H9 (cell line): ENCODE measurements around the gene RYR3. TPM values are rescaled to one million over a fixed set of nuclear protein-coding genes. Genes with fewer than 3 reads are reported as not detected.

Experiments
- DNase-seq: peaks from one replicate; pipeline ENCODE4 v3.0.0-alpha.2; 2017
- H2AFZ ChIP-seq: one replicate; pipeline ENCODE4 v1.6.1; 2013; ENCODE audit warnings: mild to moderate bottlenecking, low read length, control low read depth, moderate library complexity
- H2AK5ac ChIP-seq: 2 replicates; pipeline ENCODE4 v1.6.1; 2013; ENCODE audit warnings: low read length, control low read depth, mixed read lengths; ENCODE audit not compliant: insufficient read length
- H2BK120ac ChIP-seq: one replicate; pipeline ENCODE4 v1.6.1; 2013; ENCODE audit warnings: low read depth, mild to moderate bottlenecking, low read length, control low read depth, inconsistent platforms; ENCODE audit not compliant: poor library complexity, severe bottlenecking
- H2BK12ac ChIP-seq: 2 replicates; pipeline ENCODE4 v1.6.1; 2013; ENCODE audit warnings: low read length, control low read depth, mixed read lengths, low read depth; ENCODE audit not compliant: insufficient read length
- H2BK15ac ChIP-seq: 2 replicates; pipeline ENCODE4 v1.6.1; 2013; ENCODE audit warnings: low read depth, low read length, control low read depth
- H2BK20ac ChIP-seq: one replicate; pipeline ENCODE4 v1.6.1; 2013; ENCODE audit warnings: low read depth, mild to moderate bottlenecking, low read length, control low read depth, inconsistent platforms; ENCODE audit not compliant: poor library complexity, severe bottlenecking
- H2BK5ac ChIP-seq: 2 replicates; pipeline ENCODE4 v1.6.1; 2013; ENCODE audit warnings: low read length, control low read depth, mixed read lengths; ENCODE audit not compliant: insufficient read length
- H3K14ac ChIP-seq: 2 replicates; pipeline ENCODE4 v1.6.1; 2013; ENCODE audit warnings: low read length, control low read depth; ENCODE audit not compliant: insufficient read depth
- H3K18ac ChIP-seq: 2 replicates; pipeline ENCODE4 v1.6.1; 2013; ENCODE audit warnings: low read depth, mild to moderate bottlenecking, mixed read lengths, low read length, control low read depth; ENCODE audit not compliant: insufficient read length
- H3K23ac ChIP-seq: 2 replicates; pipeline ENCODE4 v1.6.1; 2013; ENCODE audit warnings: low read length, control low read depth, mixed read lengths, low read depth; ENCODE audit not compliant: insufficient read length
- H3K23me2 ChIP-seq: 2 replicates; pipeline ENCODE4 v1.6.1; 2013; ENCODE audit warnings: low read depth, mild to moderate bottlenecking, mixed read lengths, low read length, control low read depth; ENCODE audit not compliant: insufficient read length, poor library complexity, severe bottlenecking
- H3K27ac ChIP-seq: 2 replicates; pipeline ENCODE4 v1.5.1; 2013; ENCODE audit warnings: low read length, control low read depth, mixed read lengths, low read depth; ENCODE audit not compliant: insufficient read length
- H3K27me3 ChIP-seq: 2 replicates; pipeline ENCODE4 v1.6.1; 2013; ENCODE audit warnings: low read length, control low read depth, inconsistent platforms; ENCODE audit not compliant: insufficient read depth
- H3K4ac ChIP-seq: 2 replicates; pipeline ENCODE4 v1.6.1; 2013; ENCODE audit warnings: low read depth, mild to moderate bottlenecking, control low read depth, inconsistent platforms, low read length, moderate library complexity
- H3K4me1 ChIP-seq: 2 replicates; pipeline ENCODE4 v1.6.1; 2013; ENCODE audit warnings: low read length, control low read depth, inconsistent platforms; ENCODE audit not compliant: insufficient read depth
- H3K4me2 ChIP-seq: 2 replicates; pipeline ENCODE4 v1.6.1; 2013; ENCODE audit warnings: low read length, control low read depth, mixed read lengths; ENCODE audit not compliant: insufficient read length, insufficient read depth
- H3K56ac ChIP-seq: 2 replicates; pipeline ENCODE4 v1.6.1; 2013; ENCODE audit warnings: low read depth, mild to moderate bottlenecking, mixed read lengths, low read length, control low read depth; ENCODE audit not compliant: insufficient read length
- H3K79me1 ChIP-seq: 2 replicates; pipeline ENCODE4 v1.6.1; 2013; ENCODE audit warnings: low read depth, mild to moderate bottlenecking, moderate library complexity, low read length, control low read depth, inconsistent platforms; ENCODE audit not compliant: insufficient read depth, poor library complexity, severe bottlenecking
- H3K79me2 ChIP-seq: 2 replicates; pipeline ENCODE4 v1.6.1; 2013; ENCODE audit warnings: low read length, control low read depth, inconsistent platforms; ENCODE audit not compliant: insufficient read depth
- H3K9ac ChIP-seq: 2 replicates; pipeline ENCODE4 v1.6.1; 2013; ENCODE audit warnings: low read length, control low read depth, mixed read lengths; ENCODE audit not compliant: insufficient read length; ENCODE audit errors: extremely low read depth
- H3K9me3 ChIP-seq: one replicate; pipeline ENCODE4 v1.6.1; 2013; ENCODE audit warnings: low read depth, low read length, inconsistent platforms; ENCODE audit not compliant: control insufficient read depth
- H3T11ph ChIP-seq: one replicate; pipeline ENCODE4 v1.6.1; 2013; ENCODE audit warnings: mild to moderate bottlenecking, low read length, control low read depth, inconsistent platforms
- H4K20me1 ChIP-seq: one replicate; pipeline ENCODE4 v1.6.1; 2013; ENCODE audit not compliant: control insufficient read depth, insufficient read length, insufficient read depth
- H4K5ac ChIP-seq: 2 replicates; pipeline ENCODE4 v1.6.1; 2013; ENCODE audit warnings: low read depth, mild to moderate bottlenecking, mixed read lengths, low read length, control low read depth; ENCODE audit not compliant: insufficient read length
- H4K8ac ChIP-seq: replicated peaks from 2 replicates; pipeline ENCODE4 v1.6.1; 2013; ENCODE audit warnings: low read length, control low read depth, mixed read lengths, low read depth; ENCODE audit not compliant: insufficient read length
- H4K91ac ChIP-seq: 2 replicates; pipeline ENCODE4 v1.6.1; 2013; ENCODE audit warnings: low read depth, mild to moderate bottlenecking, moderate library complexity, mixed read lengths, low read length, control low read depth; ENCODE audit not compliant: insufficient read length
- H3K27ac Mint-ChIP-seq, 3 experiments: 2 replicates in 2 of 3; 3 replicates in 1 of 3; pipeline ENCODE4 v1.8.0; 2020 to 2021; ENCODE audit warnings: mixed read lengths in 3 of 3, mild to moderate bottlenecking in 1 of 3, moderate library complexity in 1 of 3
- H3K27me3 Mint-ChIP-seq: 2 replicates; pipeline ENCODE4 v1.8.0; 2021; ENCODE audit warnings: low read depth, mild to moderate bottlenecking, moderate library complexity, mixed read lengths
- H3K36me3 Mint-ChIP-seq, 3 experiments: 2 replicates in 2 of 3; 3 replicates in 1 of 3; pipeline ENCODE4 v1.8.0; 2020 to 2021; ENCODE audit warnings: low read depth in 3 of 3, mixed read lengths in 3 of 3; ENCODE audit not compliant: insufficient read depth in 1 of 3
- H3K4me1 Mint-ChIP-seq, 2 experiments: 2 replicates each; pipeline ENCODE4 v1.8.0; 2020; ENCODE audit warnings: mixed read lengths in 2 of 2
- H3K4me3 Mint-ChIP-seq, 2 experiments: 2 replicates in 1 of 2; 3 replicates in 1 of 2; pipeline ENCODE4 v1.8.0; 2020 to 2021; ENCODE audit warnings: mild to moderate bottlenecking in 2 of 2, mixed read lengths in 2 of 2, moderate library complexity in 1 of 2
- H3K9me3 Mint-ChIP-seq, 2 experiments: 2 replicates in 1 of 2; 3 replicates in 1 of 2; pipeline ENCODE4 v1.8.0; 2020; ENCODE audit warnings: mild to moderate bottlenecking in 2 of 2, mixed read lengths in 2 of 2, moderate library complexity in 1 of 2
- CTCF ChIP-seq: fragments of 200-600 bp; sonication (generic); conservative IDR thresholded peaks from 3 replicates; pipeline ENCODE4 v1.8.0; 2021; ENCODE audit warnings: antibody characterized with exemption, mild to moderate bottlenecking
- WGBS: extraction: QIAGEN DNeasy Blood & Tissue Kit; methylation state at CpG from one replicate; pipeline ENCODE4 v1.1.7; 2013; ENCODE audit warnings: missing lambda C conversion rate, low lambda C conversion rate, mixed read lengths; ENCODE audit not compliant: insufficient read length; ENCODE audit errors: extremely low coverage; 5-methylcytosine and 5-hydroxymethylcytosine counted together
- total RNA-seq: library from RNA; stranded (reverse); gene quantifications from 2 replicates; pipeline ENCODE4 v1.2.1, GENCODE V29; 2021

The RYR3 gene
- total RNA-seq, 1 experiment from 2014 or later, result 0.85 TPM

GRCh38 chr15:33735143-33735542 lies 424.4 kb downstream of the RYR3 start:
- Histone ChIP-seq H3K9ac (no peak overlapping the region), H3K23ac (no peak overlapping the region), H2BK15ac (no peak overlapping the region), H2BK5ac (no peak overlapping the region), H2AK5ac (no peak overlapping the region), H3K4ac (no peak overlapping the region), H4K8ac (no peak overlapping the region), H4K91ac (no peak overlapping the region), H3K14ac (no peak overlapping the region), H3K4me1 (peaks cover 7% of the 10 kb centered on the region; the same call in 1 of the 2 replicates), H3K56ac (no peak overlapping the region), H3K4me2 (no peak overlapping the region), H3K23me2 (no peaks in the 10 kb centered on the region), H2BK20ac (no peak overlapping the region), H4K5ac (no peak overlapping the region), H3K79me2 (no peaks in the 10 kb centered on the region), H3K18ac (no peak overlapping the region), H4K20me1 (no peaks in the 10 kb centered on the region), H2BK120ac (no peak overlapping the region), H3K79me1 (no peaks in the 10 kb centered on the region), H3K9me3 (no peaks in the 10 kb centered on the region), H3K27me3 (no peaks in the 10 kb centered on the region), H2BK12ac (no peak overlapping the region), H2AFZ (no peak overlapping the region), H3K27ac (no peak overlapping the region), H3T11ph (no peak overlapping the region)
- no peaks in the 10 kb centered on the region for H3K36me3 Mint-ChIP-seq
- peaks cover 12 to 14% of the 10 kb centered on the region in 2 experiments for H3K4me1 Mint-ChIP-seq
- H3K9me3 Mint-ChIP-seq, result no peaks in the 10 kb centered on the region
- no peak for DNase-seq
- TF ChIP-seq CTCF, result no peak
- no peaks in the 10 kb centered on the region for H3K27me3 Mint-ChIP-seq
- WGBS, result no CpG with 5 or more reads among the region's 1 CpG
- no peak overlapping the region for H3K27ac Mint-ChIP-seq
- no peak overlapping the region for H3K4me3 Mint-ChIP-seq
